A673 (cell line): ENCODE measurements around the gene CAPN10. TPM values are rescaled to one million over a fixed set of nuclear protein-coding genes. Genes with fewer than 3 reads are reported as not detected.

Experiments
- BruUV-seq: library from RNA; stranded (reverse); fragments of 400-500 nt; replicated peaks from 2 replicates; lab custom pipeline; 2021; lab: Mats Ljungman, UMichigan
- CTCF ChIA-PET: fragments of 300-600 bp; sonication (Branson Sonifier 250); formaldehyde crosslinking; loops from one replicate; lab custom pipeline; 2022; ENCODE audit warnings: antibody characterized with exemption; lab: Charles Lee
- POLR2A ChIA-PET: fragments of 300-600 bp; sonication (Branson Sonifier 250); formaldehyde crosslinking; loops from one replicate; lab custom pipeline; 2022; ENCODE audit warnings: antibody characterized with exemption; ENCODE audit not compliant: low non-redundant PET; lab: Charles Lee
- DNase-seq: peaks from one replicate; pipeline ENCODE4 v3.0.0-alpha.2; 2015; ENCODE audit warnings: low spot score
- H3K27ac ChIP-seq: fragments of 200-600 bp; sonication (generic); 2 replicates; pipeline ENCODE4 v1.5.1; 2016; ENCODE audit warnings: mixed run types, low read depth, mild to moderate bottlenecking, mixed read lengths, antibody characterized with exemption, low read length; ENCODE audit not compliant: poor library complexity, severe bottlenecking
- H3K27me3 ChIP-seq: fragments of 200-600 bp; sonication (generic); replicated peaks from 2 replicates; pipeline ENCODE4 v1.6.1; 2017; ENCODE audit warnings: mixed run types, low read depth, mild to moderate bottlenecking, mixed read lengths, antibody characterized with exemption, low read length; ENCODE audit not compliant: insufficient read depth, poor library complexity
- H3K36me3 ChIP-seq: fragments of 200-600 bp; sonication (generic); 2 replicates; pipeline ENCODE4 v1.6.1; 2016; ENCODE audit warnings: mixed run types, mild to moderate bottlenecking, mixed read lengths, antibody characterized with exemption, low read length; ENCODE audit not compliant: insufficient read depth, poor library complexity, severe bottlenecking
- H3K4me1 ChIP-seq: fragments of 200-600 bp; sonication (generic); 2 replicates; pipeline ENCODE4 v1.6.1; 2017; ENCODE audit warnings: mixed run types, mild to moderate bottlenecking, mixed read lengths, antibody characterized with exemption, low read length; ENCODE audit not compliant: insufficient read depth, poor library complexity, severe bottlenecking
- H3K4me3 ChIP-seq: fragments of 200-600 bp; sonication (generic); 2 replicates; pipeline ENCODE4 v1.5.1; 2016; ENCODE audit warnings: low read depth, mixed run types, mild to moderate bottlenecking, mixed read lengths, low read length; ENCODE audit not compliant: poor library complexity, severe bottlenecking
- H3K9me3 ChIP-seq: fragments of 200-600 bp; sonication (generic); 2 replicates; pipeline ENCODE4 v1.6.1; 2016; ENCODE audit warnings: mixed run types, low read depth, mild to moderate bottlenecking, mixed read lengths, antibody characterized with exemption, low read length; ENCODE audit not compliant: poor library complexity, severe bottlenecking
- EZH2 ChIP-seq: fragments of 200-600 bp; sonication (generic); IDR thresholded peaks from 2 replicates; pipeline ENCODE4 v1.6.1; 2017; ENCODE audit warnings: borderline replicate concordance, low read depth, mild to moderate bottlenecking, mixed read lengths, antibody characterized with exemption, low read length; ENCODE audit not compliant: poor library complexity, severe bottlenecking
- intact Hi-C: fragments of 100-400 bp; cut with micrococcal nuclease; formaldehyde crosslinking; loops from one replicate; pipeline ENCODE4 v1.10.0; 2022; ENCODE audit not compliant: unreplicated experiment
- total RNA-seq: library from RNA; stranded (reverse); gene quantifications from 2 replicates; pipeline ENCODE4 v1.2.3, GENCODE V29; 2021
- TF ChIP-seq, protein P1 (sequence below): fragments of 300-800, 200-600 bp; sonication (generic); conservative IDR thresholded peaks from 2 replicates; pipeline ENCODE4 v1.5.1; 2017; ENCODE audit warnings: low read depth, mild to moderate bottlenecking, antibody characterized with exemption, low read length, moderate library complexity, mixed read lengths

Gene CAPN10
- total RNA-seq, 1 experiment from 2014 or later, result 43.5 TPM

DNA sequence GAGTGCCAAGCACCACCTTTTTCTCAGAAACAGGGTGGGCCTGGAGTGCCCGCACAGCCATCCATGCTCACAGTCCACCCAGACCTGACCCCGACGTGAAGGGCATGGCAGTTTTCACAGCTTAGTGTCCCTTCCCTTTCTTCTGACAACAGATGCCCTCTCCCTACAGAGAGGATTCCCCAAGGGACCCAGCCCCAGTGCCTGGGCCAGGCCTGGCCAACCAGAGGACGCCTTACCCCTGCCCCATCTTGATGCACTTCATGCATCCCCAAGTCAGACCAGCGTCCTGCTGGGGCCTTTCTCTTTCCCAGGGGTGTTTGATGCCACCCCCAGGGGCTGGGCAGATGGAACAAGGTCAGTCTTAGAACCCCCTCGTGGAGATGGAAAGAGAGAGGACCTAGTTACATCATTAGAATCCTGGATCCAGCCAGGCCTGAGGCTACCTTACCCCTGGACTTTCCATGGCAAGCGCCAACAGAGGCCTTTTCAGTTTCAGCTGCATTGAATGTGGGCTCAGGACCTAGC, 32.5 kb upstream of the CAPN10 start:
- TF ChIP-seq, protein P1, sequence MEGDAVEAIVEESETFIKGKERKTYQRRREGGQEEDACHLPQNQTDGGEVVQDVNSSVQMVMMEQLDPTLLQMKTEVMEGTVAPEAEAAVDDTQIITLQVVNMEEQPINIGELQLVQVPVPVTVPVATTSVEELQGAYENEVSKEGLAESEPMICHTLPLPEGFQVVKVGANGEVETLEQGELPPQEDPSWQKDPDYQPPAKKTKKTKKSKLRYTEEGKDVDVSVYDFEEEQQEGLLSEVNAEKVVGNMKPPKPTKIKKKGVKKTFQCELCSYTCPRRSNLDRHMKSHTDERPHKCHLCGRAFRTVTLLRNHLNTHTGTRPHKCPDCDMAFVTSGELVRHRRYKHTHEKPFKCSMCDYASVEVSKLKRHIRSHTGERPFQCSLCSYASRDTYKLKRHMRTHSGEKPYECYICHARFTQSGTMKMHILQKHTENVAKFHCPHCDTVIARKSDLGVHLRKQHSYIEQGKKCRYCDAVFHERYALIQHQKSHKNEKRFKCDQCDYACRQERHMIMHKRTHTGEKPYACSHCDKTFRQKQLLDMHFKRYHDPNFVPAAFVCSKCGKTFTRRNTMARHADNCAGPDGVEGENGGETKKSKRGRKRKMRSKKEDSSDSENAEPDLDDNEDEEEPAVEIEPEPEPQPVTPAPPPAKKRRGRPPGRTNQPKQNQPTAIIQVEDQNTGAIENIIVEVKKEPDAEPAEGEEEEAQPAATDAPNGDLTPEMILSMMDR, result no peak
- TF ChIP-seq EZH2, result no peak
- Histone ChIP-seq H3K4me3 (no peak overlapping the region), H3K36me3 (peaks cover 23% of the 10 kb centered on the region), H3K4me1 (peaks cover 6% of the 10 kb centered on the region), H3K27me3 (no peaks in the 10 kb centered on the region), H3K27ac (no peak overlapping the region), H3K9me3 (peaks cover 12% of the 10 kb centered on the region)
- no peak for DNase-seq
- POLR2A ChIA-PET, result no interaction called here
- intact Hi-C loops, result no loop called here
- BruUV-seq, result no TSS peak
- CTCF ChIA-PET, result no interaction called here

DNA sequence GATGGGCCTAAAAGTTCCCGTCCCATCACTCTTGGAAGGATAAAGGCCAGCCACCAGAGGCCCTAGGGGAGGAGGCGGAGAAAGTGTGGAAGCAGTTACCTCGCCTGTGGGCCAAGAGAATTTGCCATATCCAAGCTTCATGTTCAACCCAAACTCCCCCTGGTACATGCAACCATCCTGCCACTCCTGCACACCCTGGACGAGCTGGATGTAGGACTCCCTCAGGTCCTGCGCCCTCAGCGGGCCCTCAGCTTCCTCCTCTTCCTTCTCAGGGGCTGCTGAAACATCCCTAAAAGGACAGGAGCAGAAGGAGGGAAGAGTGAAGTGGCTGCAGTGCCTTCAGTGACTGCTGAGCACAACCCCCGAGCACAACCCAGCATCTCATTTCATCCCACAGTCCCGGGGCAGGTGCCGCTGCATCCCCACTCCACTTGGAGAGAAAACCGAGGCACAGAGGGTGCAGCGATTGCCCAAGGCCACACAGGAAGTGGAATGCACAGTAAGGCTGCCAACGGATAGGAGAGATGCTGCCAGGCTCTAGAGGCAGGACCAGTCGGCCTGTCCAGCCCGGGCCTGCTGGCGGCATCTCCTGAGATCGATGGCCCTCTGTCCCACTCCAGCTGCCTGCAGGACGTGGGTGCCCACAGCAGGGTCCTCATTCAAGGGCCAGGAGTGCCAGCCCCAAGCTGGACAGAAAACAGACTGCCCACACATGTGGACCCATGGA, 31.6 kb upstream of the CAPN10 start:
- Histone ChIP-seq H3K9me3 (peaks cover 12% of the 10 kb centered on the region), H3K36me3 (peaks cover 23% of the 10 kb centered on the region), H3K4me3 (no peak overlapping the region), H3K4me1 (peaks cover 12% of the 10 kb centered on the region), H3K27ac (no peak overlapping the region), H3K27me3 (no peaks in the 10 kb centered on the region)
- ChIA-PET POLR2A (no interaction called here), CTCF (no interaction called here)
- no peak for DNase-seq
- TF ChIP-seq EZH2, result no peak
- TF ChIP-seq, protein P1, result no peak
- BruUV-seq, result no TSS peak
- intact Hi-C loops, result no loop called here

DNA sequence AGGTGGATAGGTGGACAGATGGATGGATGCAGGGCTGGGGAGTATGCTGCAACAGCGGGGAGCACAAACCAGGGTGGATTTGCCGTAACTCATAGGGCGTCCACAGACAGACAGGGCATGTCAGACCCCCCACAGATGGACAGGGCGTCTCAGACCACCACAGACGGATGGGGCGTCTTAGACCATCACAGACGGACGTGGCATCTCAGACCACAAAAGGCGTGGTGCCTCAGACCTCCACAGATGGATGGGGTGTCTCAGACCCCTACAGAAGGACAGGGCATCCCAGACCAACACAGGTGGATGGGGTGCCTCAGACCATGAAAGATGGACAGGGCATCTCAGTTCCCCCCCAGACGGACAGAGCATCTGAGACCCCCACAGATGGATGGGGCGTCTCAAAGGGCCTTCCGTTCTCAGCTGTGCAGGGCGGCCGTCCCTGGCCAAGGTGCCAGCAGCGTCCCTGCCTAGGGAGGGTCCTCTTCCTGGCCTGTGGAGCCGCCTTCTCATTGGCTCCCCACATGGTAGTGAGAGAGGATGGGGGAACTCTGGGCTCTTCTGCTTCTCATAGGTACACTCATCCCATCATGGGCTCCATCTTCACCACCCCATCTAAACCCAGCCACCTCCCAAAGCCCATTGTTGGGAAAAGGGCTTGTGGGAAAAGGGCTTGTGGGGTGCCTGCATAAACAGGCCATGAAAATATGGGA, 30.8 kb upstream of the CAPN10 start:
- Histone ChIP-seq H3K27ac (no peak overlapping the region), H3K9me3 (peaks cover 9% of the 10 kb centered on the region), H3K36me3 (peaks cover 21% of the 10 kb centered on the region), H3K4me1 (peaks cover 12% of the 10 kb centered on the region), H3K4me3 (no peak overlapping the region), H3K27me3 (no peaks in the 10 kb centered on the region)
- no peak for DNase-seq
- CTCF ChIA-PET, result no interaction called here
- BruUV-seq, result no TSS peak
- intact Hi-C loops, result no loop called here
- TF ChIP-seq, protein P1, result no peak
- no peak for TF ChIP-seq EZH2
- POLR2A ChIA-PET, result no interaction called here
